GM23338 (cell line): ENCODE results near the gene BAIAP2. TPM values are rescaled to one million over a fixed set of nuclear protein-coding genes. Genes with fewer than 3 reads are reported as not detected.

ENCODE experiments used
- ATAC-seq: fragments of 200-7000 bp; cut with Tn5 transposase; 3 replicates; pipeline ENCODE4 v1.9.1; 2020
- DNase-seq: peaks from one replicate; pipeline ENCODE4 v3.0.0-alpha.2; 2015; ENCODE audit warnings: low spot score
- H2AFZ ChIP-seq: fragments of 200-600 bp; sonication (generic); 2 replicates; pipeline ENCODE4 v1.8.0; 2016; ENCODE audit warnings: antibody characterized with exemption, mild to moderate bottlenecking, moderate library complexity
- H3F3A ChIP-seq: fragments of 200-600 bp; sonication (generic); replicated peaks from 2 replicates; pipeline ENCODE4 v1.8.0; 2017; ENCODE audit warnings: antibody characterized with exemption, mixed run types, low read depth
- H3K27ac ChIP-seq: fragments of 200-600 bp; sonication (generic); 2 replicates; pipeline ENCODE4 v1.6.1; 2016; ENCODE audit warnings: low read depth
- H3K27me3 ChIP-seq: fragments of 200-600 bp; sonication (generic); 2 replicates; pipeline ENCODE4 v1.8.0; 2016; ENCODE audit warnings: mild to moderate bottlenecking, mixed run types, moderate library complexity; ENCODE audit not compliant: insufficient read depth
- H3K36me3 ChIP-seq: fragments of 200-600 bp; sonication (generic); 2 replicates; pipeline ENCODE4 v1.8.0; 2016; ENCODE audit warnings: mild to moderate bottlenecking; ENCODE audit not compliant: insufficient read depth
- H3K4me1 ChIP-seq: fragments of 200-600 bp; sonication (generic); 2 replicates; pipeline ENCODE4 v1.8.0; 2016; ENCODE audit warnings: mild to moderate bottlenecking, moderate library complexity; ENCODE audit not compliant: insufficient read depth
- H3K4me2 ChIP-seq: fragments of 200-600 bp; sonication (generic); 2 replicates; pipeline ENCODE4 v1.7.1; 2017; ENCODE audit warnings: mixed run types
- H3K4me3 ChIP-seq: fragments of 200-600 bp; sonication (generic); 2 replicates; pipeline ENCODE4 v1.6.1; 2016; ENCODE audit warnings: mixed run types
- H3K79me2 ChIP-seq: fragments of 200-600 bp; sonication (generic); replicated peaks from 2 replicates; pipeline ENCODE4 v1.8.0; 2017; ENCODE audit warnings: mild to moderate bottlenecking; ENCODE audit not compliant: insufficient read depth
- H3K9me2 ChIP-seq: fragments of 200-600 bp; sonication (generic); 2 replicates; pipeline ENCODE4 v1.8.0; 2017; ENCODE audit not compliant: insufficient read depth
- H4K20me1 ChIP-seq: fragments of 200-600 bp; sonication (generic); replicated peaks from 2 replicates; pipeline ENCODE4 v1.8.0; 2017; ENCODE audit warnings: mild to moderate bottlenecking; ENCODE audit not compliant: insufficient read depth
- H3K27ac Mint-ChIP-seq: 2 replicates; pipeline ENCODE4 v1.8.0; 2020; ENCODE audit warnings: inconsistent platforms, mild to moderate bottlenecking, moderate library complexity, mixed read lengths
- H3K27me3 Mint-ChIP-seq: 3 replicates; pipeline ENCODE4 v1.8.0; 2022; ENCODE audit warnings: low read depth, mild to moderate bottlenecking, moderate library complexity, mixed read lengths, inconsistent platforms; ENCODE audit not compliant: insufficient read depth, poor library complexity
- H3K36me3 Mint-ChIP-seq: 3 replicates; pipeline ENCODE4 v1.8.0; 2021; ENCODE audit warnings: low read depth, mild to moderate bottlenecking, inconsistent platforms, moderate library complexity, mixed read lengths
- H3K4me1 Mint-ChIP-seq: 3 replicates; pipeline ENCODE4 v1.8.0; 2020; ENCODE audit warnings: mild to moderate bottlenecking, inconsistent platforms, mixed read lengths
- H3K4me3 Mint-ChIP-seq: 3 replicates; pipeline ENCODE4 v1.8.0; 2021; ENCODE audit warnings: moderate library complexity, mild to moderate bottlenecking, inconsistent platforms, mixed read lengths
- H3K9me3 Mint-ChIP-seq: 3 replicates; pipeline ENCODE4 v1.8.0; 2020; ENCODE audit warnings: moderate library complexity, mild to moderate bottlenecking, inconsistent platforms, mixed read lengths
- CREB1 ChIP-seq: fragments of 250-450 bp; sonication (Bioruptor Pico); IDR thresholded peaks from 2 replicates; pipeline ENCODE4 v1.5.0; 2020; ENCODE audit warnings: low read depth, mild to moderate bottlenecking, moderate library complexity
- ETS1 ChIP-seq: IDR thresholded peaks from 2 replicates; pipeline ENCODE4 v1.6.1; 2016; ENCODE audit warnings: antibody characterized with exemption
- JUNB ChIP-seq: IDR thresholded peaks from one replicate; pipeline ENCODE4 v1.6.1; 2016; ENCODE audit warnings: antibody characterized with exemption; ENCODE audit not compliant: unreplicated experiment
- NANOG ChIP-seq: IDR thresholded peaks from 2 replicates; pipeline ENCODE4 v1.6.1; 2016; ENCODE audit warnings: antibody characterized with exemption, borderline replicate concordance
- POLR2AphosphoS5 ChIP-seq: IDR thresholded peaks from 2 replicates; pipeline ENCODE4 v1.6.1; 2016; ENCODE audit warnings: antibody characterized with exemption, low read depth
- ZNF114 ChIP-seq: fragments of 250-450 bp; sonication (Bioruptor Pico); IDR thresholded peaks from 2 replicates; pipeline ENCODE4 v1.5.0; 2020; ENCODE audit warnings: mild to moderate bottlenecking, moderate library complexity
- ZNF331 ChIP-seq: fragments of 250-450 bp; sonication (Bioruptor Pico); IDR thresholded peaks from 2 replicates; pipeline ENCODE4 v1.5.0; 2020; ENCODE audit warnings: low read depth, mild to moderate bottlenecking, moderate library complexity
- ZNF462 ChIP-seq: fragments of 250-450 bp; sonication (Bioruptor Pico); IDR thresholded peaks from 2 replicates; pipeline ENCODE4 v1.5.0; 2020; ENCODE audit warnings: mild to moderate bottlenecking, moderate library complexity
- polyA plus RNA-seq: library from polyadenylated mRNA; unstranded; fragments of >200 nt; fragmentation: Nextera tagmentation; extraction: Ambion mirVana; gene quantifications from 2 replicates; pipeline ENCODE4 v1.2.1, GENCODE V29; 2016
- total RNA-seq: library from RNA; depleted of rRNA; stranded (reverse); fragments of >200 nt; shearing (Covaris generic); gene quantifications from 2 replicates; pipeline ENCODE4 v1.2.3, GENCODE V29; 2014
- TF ChIP-seq, protein P1 (sequence below), 2 experiments: fragments of 200-600 bp in 1 of 2; sonication (generic) in 1 of 2; conservative IDR thresholded peaks; 2 replicates each; pipeline versions ENCODE4 v1.5.1 to v1.6.1; 2016 to 2017; ENCODE audit warnings: antibody characterized with exemption in 2 of 2, low read depth in 2 of 2, mild to moderate bottlenecking in 2 of 2, moderate library complexity in 1 of 2
- TF ChIP-seq, protein P2 (sequence below): IDR thresholded peaks from one replicate; pipeline ENCODE4 v1.6.1; 2018; ENCODE audit warnings: antibody characterized with exemption; ENCODE audit not compliant: unreplicated experiment

BAIAP2 gene
- total and polyA plus RNA-seq, 2 experiments from 2014 or later, result 21.7 to 22.7 TPM

- H4K20me1 ChIP-seq, result 0 out of 2 replicates have a peak, but pooled peaks cover 5% of the 10 kb centered on the region
- no peaks in the 10 kb centered on the region for H3K4me1 ChIP-seq
- no peaks in the 10 kb centered on the region for H3F3A ChIP-seq
- no peaks in the 10 kb centered on the region for H3K36me3 ChIP-seq
- Mint-ChIP-seq H3K36me3 (no peaks in the 10 kb centered on the region; the same call in 2 of the 3 replicates), H3K27me3 (peaks cover 12% of the 10 kb centered on the region), H3K9me3 (no peaks in the 10 kb centered on the region), H3K27ac (0 out of 2 replicates have a peak overlapping the region, but pooled peaks have one; percentile 87), H3K4me3 (no peak overlapping the region), H3K4me1 (peaks cover 17% of the 10 kb centered on the region)
- DNase-seq (no peak), ATAC-seq (peak; percentile 45)
- no peak overlapping the region for H3K4me3 ChIP-seq
- no peaks in the 10 kb centered on the region for H3K9me2 ChIP-seq
- H3K27ac ChIP-seq, result 0 out of 2 replicates have a peak overlapping the region, but pooled peaks have one; percentile 39
- H3K4me2 ChIP-seq, result no peak overlapping the region
- TF ChIP-seq JUNB, result no peak
- TF ChIP-seq, protein P1, sequence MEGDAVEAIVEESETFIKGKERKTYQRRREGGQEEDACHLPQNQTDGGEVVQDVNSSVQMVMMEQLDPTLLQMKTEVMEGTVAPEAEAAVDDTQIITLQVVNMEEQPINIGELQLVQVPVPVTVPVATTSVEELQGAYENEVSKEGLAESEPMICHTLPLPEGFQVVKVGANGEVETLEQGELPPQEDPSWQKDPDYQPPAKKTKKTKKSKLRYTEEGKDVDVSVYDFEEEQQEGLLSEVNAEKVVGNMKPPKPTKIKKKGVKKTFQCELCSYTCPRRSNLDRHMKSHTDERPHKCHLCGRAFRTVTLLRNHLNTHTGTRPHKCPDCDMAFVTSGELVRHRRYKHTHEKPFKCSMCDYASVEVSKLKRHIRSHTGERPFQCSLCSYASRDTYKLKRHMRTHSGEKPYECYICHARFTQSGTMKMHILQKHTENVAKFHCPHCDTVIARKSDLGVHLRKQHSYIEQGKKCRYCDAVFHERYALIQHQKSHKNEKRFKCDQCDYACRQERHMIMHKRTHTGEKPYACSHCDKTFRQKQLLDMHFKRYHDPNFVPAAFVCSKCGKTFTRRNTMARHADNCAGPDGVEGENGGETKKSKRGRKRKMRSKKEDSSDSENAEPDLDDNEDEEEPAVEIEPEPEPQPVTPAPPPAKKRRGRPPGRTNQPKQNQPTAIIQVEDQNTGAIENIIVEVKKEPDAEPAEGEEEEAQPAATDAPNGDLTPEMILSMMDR (conservative IDR thresholded peaks at IDR 0.05; ENCODE audit: low read depth in 2 of 2), result no peak
- TF ChIP-seq NANOG, result no peak
- no peak for TF ChIP-seq ZNF114 (CRISPR knock-in tag)
- no peak for TF ChIP-seq ZNF331
- no peak for TF ChIP-seq POLR2AphosphoS5
- no peak for TF ChIP-seq CREB1
- no peak for TF ChIP-seq ETS1
- no peak for TF ChIP-seq ZNF462 (CRISPR knock-in tag)
- TF ChIP-seq, protein P2, sequence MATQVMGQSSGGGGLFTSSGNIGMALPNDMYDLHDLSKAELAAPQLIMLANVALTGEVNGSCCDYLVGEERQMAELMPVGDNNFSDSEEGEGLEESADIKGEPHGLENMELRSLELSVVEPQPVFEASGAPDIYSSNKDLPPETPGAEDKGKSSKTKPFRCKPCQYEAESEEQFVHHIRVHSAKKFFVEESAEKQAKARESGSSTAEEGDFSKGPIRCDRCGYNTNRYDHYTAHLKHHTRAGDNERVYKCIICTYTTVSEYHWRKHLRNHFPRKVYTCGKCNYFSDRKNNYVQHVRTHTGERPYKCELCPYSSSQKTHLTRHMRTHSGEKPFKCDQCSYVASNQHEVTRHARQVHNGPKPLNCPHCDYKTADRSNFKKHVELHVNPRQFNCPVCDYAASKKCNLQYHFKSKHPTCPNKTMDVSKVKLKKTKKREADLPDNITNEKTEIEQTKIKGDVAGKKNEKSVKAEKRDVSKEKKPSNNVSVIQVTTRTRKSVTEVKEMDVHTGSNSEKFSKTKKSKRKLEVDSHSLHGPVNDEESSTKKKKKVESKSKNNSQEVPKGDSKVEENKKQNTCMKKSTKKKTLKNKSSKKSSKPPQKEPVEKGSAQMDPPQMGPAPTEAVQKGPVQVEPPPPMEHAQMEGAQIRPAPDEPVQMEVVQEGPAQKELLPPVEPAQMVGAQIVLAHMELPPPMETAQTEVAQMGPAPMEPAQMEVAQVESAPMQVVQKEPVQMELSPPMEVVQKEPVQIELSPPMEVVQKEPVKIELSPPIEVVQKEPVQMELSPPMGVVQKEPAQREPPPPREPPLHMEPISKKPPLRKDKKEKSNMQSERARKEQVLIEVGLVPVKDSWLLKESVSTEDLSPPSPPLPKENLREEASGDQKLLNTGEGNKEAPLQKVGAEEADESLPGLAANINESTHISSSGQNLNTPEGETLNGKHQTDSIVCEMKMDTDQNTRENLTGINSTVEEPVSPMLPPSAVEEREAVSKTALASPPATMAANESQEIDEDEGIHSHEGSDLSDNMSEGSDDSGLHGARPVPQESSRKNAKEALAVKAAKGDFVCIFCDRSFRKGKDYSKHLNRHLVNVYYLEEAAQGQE, result no peak
- H3K27me3 ChIP-seq, result no peaks in the 10 kb centered on the region
- peaks cover 20% of the 10 kb centered on the region; the same call in 1 of the 2 replicates for H3K79me2 ChIP-seq
- H2AFZ ChIP-seq, result no peak overlapping the region
These were observed 17.4 kb downstream of the BAIAP2 start for GRCh38 chr17:81052199-81052997.
